Dermis microvascular lymphatic vessel endothelial cell (primary cell): ENCODE data around the gene EP400. TPM values are rescaled to one million over a fixed set of nuclear protein-coding genes. Genes with fewer than 3 reads are reported as not detected.
A peak's percentile ranks its signal among the peaks of the same experiment; 100 is the strongest.

ENCODE experiments used
- DNase-seq, 2 donors: peaks; one replicate each; pipeline versions ENCODE4 v3.0.0 to v3.0.0-alpha.2; 2010; ENCODE audit warnings: low read depth in 2 of 2
- total RNA-seq: library from RNA; depleted of rRNA; stranded (reverse); fragments of >200 nt; gene quantifications from 2 replicates; pipeline ENCODE4 v1.2.1, GENCODE V29; 2014

Gene EP400
- total RNA-seq, 1 donor from 2014 or later: 5.9 TPM

DNA sequence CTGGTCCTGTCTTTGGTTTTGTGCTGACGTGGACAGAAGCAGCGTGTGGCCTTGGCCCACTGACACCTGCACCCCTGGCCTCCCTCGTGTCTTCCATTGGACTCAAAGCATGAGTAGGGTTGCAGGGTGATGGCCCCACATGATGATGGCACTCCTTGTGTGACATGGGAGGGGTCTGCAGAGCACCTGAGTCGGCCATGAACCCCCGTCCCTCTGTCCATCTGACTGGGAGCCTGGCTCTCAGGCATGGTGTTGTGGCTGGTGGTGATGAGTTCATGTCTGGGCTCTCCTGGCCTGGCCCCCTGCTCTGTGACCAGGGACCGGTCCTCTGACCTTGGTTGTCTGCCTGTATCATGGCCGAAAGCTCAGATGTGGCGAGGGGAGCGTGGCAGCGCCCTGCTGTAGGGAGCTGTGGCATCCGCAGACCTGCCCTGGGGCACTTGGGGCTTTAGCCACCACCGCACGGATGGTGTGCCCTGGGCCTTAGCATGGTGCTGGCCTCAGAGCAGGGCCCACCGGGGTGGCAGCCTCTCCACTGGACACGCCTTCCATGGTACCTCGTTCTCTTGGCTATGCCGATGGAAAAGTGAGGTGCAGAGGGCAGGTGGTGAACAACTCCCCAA, 38.6 kb upstream of the EP400 start:
- no peak for DNase-seq

DNA sequence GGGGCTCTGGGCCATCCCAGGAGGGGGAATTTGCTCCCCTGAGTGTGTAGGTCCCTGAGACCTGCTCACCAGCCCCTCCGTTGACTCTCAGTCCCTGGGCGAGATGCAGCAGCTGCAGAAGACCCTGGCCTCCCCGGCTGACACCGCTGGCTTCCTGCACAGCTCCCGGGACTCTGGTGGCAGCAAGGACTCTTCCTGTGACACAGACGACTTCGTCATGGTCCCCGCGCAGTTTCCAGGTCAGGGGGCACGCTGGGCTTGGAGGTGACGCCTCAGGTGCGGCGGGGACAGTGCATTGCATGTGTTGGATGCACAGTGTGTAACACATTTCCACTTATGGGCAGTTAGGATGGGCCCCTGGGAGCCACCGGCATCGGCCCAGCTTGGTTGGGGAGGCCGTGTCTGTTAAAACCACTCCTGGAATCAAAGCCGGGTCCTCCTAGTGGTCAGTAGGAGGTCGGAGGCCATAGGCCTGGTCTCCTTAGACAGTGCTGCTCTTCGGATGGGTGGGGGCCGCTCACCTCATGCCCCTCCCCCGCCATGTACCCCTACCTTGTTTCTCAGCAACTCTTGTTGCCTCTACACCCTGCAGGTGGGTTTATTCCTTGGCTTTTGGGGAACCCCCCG, 37.8 kb upstream of the EP400 start:
- DNase-seq: no peak

DNA sequence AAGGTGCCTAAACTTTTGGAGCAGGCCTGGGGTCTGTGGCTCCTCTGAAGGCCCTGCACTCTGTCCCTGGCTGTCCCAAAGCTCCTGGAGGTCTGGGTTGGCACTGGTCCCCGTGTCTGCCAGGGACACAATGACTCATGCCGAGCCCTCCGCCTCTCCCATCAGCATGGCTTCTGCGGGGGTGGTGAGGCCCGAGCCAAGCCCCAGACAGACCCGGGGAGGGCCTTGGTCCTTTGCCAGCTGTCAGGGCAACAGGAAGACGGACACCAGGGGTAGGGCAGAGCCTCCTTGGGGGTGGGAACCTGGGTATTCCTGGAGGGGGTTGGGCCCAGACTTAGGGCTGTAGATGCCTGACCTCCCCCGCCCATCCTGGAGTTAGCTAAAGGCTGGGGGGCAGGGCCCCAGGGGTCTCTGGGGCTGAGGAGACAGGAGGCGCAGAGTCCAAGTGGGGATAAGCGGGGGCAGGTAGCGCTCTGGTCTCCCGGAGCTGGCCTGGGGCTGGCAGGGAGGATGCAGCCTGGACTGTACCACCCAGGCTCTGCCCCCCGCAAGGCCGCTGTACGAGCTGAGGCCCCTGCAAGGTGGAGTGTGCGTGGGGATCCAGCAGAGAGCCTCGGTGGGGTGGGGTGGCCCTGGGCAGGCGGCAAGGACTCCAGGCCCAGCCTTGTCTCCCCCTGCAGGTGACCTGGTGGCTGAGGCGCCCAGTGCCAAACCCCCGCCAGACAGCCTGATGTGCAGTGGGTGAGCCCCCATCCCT, 37.0 kb upstream of the EP400 start:
- peak; percentile 72 to 91 for DNase-seq

DNA sequence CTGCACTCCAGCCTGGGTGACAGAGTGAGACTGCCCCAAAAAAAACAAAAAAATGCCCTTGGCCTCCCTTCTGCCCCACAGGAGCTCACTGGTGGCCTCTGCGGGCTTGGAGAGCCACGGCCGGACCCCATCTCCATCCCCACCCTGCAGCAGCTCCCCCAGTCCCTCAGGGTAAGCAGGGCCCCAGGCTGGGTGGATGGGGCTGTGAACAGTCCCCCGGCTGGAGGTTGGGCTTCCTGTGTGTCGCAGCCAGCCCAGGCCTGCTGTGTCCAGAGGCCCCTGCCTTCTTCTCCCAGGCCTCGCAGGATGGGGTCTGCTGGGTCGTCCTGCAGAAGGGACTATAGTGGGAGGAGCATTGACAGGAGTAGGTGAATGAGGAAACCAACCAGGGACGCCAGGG, 36.1 kb upstream of the EP400 start:
- no peak for DNase-seq

DNA sequence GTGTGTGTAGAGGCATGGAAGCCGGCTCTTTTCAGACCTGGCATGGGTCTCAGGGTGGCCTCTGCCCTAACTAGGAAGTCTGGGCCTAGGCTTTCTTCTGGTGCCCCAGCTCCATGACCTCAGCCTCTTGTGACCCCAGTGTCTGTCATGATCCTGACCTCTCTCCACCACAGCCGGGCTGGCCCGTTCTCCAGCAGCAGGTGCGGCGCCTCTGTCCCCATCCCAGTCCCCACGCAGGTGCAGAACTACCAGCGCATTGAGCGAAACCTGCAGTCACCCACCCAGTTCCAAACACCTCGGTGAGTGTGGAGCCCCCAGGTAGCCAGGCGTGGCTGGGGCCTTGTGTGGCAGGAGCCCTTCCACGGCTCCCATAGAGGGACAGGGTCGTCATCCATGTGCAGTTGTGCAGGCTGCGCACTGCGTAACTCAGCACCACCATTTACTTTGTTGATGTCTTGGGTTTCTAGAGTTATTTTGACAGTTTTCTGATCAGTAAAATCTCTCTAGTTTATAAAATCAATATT, 35.5 kb upstream of the EP400 start:
- no peak for DNase-seq

DNA sequence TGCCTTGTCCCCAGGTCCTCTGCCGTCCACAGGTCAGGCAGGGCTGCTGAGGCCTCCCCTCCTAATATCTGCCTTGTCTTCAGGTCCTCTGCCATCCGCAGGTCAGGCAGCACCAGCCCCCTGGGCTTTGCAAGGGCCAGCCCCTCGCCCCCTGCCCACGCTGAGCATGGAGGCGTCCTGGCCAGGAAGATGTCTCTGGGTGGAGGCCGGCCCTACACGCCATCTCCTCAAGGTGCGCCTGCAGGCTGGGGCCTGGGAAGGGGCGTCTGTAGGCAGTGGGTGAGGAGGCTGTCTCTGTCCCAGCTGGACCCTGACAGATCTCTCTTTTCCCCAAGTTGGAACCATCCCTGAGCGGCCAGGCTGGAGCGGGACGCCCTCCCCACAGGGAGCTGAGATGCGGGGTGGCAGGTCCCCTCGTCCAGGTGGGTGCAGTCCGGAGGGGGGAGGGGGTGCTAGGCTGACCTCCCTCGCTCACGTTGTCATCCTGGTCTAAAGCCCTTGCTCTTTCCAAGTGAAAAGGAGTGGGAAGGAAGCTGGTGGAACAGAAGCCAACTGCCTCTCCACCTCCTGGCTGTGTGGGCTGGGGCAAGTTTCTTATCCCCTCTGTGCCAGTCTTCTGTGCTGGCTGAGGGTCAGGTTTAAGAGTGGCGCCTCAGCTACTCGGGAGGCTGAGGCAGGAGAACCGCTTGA, 34.6 kb upstream of the EP400 start:
- no peak for DNase-seq

DNA sequence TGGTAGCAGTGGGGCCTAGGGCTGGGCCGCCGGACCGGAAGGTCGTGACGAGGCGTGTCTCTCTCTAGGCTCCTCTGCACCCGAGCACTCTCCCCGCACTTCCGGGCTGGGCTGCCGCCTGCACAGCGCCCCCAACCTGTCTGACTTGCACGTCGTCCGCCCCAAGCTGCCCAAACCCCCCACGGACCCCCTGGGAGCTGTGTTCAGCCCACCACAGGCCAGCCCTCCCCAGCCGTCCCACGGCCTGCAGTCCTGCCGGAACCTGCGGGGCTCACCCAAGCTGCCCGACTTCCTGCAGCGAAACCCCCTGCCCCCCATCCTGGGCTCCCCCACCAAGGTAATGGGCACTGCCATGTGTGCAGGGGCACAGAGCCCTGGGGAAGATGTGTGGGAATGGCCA, 33.9 kb upstream of the EP400 start:
- DNase-seq: no peak

DNA sequence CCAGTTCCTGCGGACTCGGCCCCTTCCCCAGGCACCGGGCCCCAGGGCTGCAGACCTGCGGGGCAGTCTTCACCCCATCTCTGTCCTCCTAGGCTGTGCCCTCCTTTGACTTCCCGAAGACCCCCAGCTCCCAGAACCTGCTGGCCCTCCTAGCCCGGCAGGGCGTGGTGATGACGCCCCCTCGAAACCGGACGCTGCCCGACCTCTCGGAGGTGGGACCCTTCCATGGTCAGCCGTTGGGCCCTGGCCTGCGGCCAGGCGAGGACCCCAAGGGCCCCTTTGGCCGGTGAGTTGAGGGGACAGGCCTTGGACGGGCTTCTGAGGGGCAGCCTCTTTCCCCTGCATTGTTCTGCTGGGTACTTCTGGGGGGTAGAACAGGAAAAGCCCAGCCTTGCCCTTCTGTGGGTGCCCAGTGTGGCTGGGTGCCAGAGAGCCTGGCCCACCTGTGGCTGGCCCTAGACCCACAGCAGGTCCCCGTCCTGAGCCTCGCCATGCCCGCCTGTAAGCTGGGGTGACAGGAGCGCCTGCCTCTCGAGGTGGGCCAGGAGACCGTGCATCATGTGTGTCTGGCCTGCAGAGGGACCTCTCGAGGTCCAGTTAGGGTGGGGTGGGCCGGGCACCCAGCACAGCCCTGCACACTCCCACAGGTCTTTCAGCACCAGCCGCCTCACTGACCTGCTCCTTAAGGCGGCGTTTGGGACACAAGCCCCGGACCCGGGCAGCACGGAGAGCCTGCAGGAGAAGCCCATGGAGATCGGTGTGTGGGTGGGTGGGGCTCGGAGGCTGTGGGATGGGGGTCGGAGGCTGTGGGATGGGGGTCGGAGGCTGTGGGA, 33.2 kb upstream of the EP400 start:
- DNase-seq: no peak

DNA sequence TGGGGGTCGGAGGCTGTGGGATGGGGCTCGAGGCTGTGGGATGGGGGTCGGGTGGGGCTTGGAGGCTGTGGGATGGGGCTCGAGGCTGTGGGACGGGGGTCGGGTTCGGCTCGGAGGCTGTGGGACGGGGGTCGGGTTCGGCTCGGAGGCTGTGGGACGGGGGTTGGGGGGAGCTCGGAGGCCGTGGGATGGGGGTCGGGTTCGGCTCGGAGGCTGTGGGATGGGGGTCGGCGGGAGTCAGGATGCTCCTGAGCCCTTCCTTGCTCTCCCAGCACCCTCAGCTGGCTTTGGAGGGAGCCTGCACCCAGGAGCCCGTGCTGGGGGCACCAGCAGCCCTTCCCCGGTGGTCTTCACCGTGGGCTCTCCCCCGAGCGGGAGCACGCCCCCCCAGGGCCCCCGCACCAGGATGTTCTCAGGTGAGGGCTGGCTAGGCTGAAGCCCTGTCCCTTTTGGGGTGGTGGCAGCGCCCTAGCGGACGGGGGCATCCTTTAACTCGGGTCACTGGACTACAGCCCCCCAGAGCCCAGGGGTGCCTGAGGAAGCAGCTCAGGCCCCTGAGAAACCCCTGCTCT, 32.5 kb upstream of the EP400 start:
- DNase-seq: no peak

DNA sequence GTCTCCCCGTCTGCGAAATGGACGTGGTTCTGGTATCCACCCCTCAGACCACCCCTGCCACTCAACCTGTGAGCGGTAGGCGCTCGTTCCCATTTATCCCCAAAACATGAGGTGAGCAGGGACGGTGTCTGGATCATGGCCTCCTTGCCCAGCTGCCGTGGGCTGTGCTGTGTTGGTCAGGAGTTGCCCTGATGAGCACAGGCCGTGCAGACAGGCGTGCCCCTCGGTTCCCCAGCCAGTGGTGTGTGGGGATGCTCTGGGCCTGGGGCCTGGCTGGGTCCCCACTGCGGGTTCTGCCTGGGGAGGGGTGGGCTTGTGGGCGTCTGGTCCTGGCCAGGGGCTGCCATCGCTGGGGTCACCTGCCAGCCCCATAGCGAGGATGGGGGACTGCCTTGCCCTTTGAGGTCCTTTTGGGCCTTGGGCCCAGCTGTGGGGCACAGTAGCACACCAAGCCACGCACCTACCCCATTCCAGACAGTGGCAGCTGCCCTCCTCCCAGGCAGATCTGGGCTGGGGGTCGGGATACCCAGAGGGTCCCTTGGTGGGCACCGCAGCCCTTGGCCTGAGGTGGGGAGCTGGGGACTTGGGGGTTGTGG, 31.9 kb upstream of the EP400 start:
- no peak for DNase-seq

DNA sequence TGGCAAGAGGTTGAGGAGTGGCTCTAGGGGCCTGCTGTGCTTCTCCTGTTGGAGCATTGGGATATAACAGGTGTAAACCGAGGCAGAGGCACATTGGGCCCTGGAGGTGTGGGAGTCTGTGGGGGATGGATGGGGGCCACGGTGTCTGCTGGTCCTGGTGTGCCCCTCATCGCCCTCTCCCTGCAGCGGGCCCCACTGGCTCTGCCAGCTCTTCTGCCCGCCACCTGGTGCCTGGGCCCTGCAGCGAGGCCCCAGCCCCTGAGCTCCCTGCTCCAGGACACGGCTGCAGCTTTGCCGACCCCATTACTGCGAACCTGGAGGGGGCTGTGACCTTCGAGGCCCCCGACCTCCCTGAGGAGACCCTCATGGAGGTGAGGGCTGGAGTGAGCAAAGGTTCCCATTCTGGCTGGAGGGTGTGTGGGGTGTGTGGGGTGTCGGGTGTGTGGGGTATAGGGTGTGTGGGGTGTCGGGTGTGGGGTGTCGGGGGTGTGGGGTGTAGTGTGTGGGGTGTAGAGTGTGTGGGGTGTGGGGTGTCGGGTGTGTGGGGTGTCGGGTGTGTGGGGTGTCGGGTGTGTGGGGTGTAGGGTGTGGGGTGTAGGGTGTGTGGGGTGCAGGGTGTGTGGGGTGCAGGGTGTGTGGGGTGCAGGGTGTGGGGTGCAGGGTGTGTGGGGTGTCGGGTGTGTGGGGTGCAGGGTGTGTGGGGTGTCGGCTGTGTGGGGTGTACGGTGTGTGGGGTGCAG, 31.3 kb upstream of the EP400 start:
- DNase-seq: no peak

DNA sequence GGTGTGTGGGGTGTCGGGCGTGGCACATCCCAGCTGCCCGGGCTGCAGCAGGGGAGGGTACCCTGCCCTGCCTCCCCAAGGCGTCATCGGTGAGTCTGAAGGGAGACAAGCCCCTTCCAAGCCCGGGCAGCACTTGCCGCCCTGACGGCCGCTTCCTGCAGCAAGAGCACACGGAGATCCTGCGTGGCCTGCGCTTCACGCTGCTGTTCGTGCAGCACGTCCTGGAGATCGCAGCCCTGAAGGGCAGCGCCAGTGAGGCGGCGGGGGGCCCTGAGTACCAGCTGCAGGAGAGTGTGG, 30.7 kb upstream of the EP400 start:
- no peak for DNase-seq

DNA sequence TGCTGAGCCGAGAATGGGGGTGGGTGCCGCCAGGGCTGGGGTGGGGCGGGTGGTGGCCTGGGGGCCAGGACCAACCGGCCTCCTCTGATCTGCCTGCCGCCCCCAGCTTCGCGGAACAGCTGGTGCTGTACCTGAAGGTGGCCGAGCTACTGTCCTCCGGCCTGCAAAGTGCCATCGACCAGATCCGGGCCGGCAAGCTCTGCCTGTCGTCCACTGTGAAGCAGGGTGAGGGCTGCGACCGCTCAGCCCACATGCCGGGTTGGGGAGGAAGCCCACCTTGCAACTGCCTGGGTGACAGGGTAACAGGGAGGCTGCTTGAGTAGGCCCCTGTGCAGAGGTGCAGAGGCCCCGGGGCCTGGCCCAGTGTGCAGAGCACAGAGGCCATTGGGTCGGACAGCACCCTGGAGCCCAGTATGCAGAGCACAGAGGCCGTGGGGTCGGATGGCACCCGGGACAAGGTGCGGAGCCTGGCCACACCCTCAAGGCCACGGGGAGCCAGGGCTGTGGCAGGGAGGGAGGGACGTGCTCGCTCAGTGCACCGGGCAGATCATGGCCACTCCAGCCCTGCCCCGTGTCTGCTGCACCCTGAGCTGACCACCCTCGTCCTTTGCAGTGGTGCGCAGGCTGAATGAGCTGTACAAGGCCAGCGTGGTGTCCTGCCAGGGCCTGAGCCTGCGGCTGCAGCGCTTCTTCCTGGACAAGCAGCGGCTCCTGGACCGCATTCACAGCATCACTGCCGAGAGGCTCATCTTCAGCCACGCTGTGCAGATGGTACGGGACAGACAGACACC, 30.2 kb upstream of the EP400 start:
- DNase-seq: no peak

DNA sequence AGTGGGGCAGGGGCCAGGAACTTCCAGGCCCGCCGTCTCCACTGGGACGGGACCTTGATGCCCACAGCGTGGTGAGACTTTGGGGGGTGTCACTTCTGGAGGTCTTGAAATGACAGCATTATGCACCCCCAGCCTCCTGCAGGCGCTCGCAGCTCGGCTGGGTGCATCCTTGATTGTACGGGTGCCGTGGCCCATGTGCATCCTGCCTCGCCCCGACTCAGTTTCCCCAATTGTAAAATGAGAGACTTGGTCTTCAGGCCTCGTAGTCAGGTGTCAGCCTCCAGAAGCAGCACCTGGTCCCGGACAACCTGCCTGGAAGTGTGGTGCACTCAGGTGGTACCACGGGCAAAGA, 29.6 kb upstream of the EP400 start:
- no peak for DNase-seq

DNA sequence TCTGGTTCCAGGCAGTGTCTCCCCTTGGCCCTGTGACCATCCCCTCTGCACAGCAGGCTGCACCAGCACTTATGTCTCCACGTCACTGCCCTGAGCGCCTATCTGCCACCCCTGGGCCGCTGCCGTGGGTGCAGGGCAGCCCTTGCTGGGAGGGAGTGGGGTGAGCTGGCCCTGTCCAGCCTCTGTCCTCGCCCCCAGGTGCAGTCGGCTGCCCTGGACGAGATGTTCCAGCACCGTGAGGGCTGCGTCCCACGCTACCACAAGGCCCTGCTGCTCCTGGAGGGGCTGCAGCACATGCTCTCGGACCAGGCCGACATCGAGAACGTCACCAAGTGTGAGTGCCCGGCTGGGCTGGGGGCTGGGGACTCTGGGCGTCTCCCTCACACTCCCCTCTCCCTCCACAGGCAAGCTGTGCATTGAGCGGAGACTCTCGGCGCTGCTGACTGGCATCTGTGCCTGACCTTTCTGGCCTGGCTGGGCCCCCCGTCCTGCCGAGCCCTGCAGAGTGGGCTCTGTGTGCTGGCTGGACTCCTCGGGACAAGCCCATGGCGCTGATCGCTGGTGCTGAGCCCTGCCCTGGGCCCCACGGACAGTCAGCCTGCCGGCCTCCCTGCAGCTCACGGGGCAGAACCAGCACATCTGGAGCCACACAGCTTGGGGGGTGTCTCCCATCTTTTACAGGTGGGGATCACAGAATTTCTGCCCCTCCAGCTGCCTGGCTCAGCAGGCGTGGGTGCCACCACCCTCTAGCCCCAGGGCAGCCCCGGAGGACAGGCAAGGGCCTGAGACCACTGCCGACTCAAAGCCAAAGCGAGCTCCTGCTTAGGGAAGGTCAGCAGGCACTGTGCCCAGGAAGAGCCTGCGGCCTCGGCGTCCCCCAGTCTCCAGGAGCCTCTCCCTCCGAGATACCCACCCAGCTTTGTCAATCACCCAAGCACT, 28.6 kb upstream of the EP400 start:
- no peak for DNase-seq

DNA sequence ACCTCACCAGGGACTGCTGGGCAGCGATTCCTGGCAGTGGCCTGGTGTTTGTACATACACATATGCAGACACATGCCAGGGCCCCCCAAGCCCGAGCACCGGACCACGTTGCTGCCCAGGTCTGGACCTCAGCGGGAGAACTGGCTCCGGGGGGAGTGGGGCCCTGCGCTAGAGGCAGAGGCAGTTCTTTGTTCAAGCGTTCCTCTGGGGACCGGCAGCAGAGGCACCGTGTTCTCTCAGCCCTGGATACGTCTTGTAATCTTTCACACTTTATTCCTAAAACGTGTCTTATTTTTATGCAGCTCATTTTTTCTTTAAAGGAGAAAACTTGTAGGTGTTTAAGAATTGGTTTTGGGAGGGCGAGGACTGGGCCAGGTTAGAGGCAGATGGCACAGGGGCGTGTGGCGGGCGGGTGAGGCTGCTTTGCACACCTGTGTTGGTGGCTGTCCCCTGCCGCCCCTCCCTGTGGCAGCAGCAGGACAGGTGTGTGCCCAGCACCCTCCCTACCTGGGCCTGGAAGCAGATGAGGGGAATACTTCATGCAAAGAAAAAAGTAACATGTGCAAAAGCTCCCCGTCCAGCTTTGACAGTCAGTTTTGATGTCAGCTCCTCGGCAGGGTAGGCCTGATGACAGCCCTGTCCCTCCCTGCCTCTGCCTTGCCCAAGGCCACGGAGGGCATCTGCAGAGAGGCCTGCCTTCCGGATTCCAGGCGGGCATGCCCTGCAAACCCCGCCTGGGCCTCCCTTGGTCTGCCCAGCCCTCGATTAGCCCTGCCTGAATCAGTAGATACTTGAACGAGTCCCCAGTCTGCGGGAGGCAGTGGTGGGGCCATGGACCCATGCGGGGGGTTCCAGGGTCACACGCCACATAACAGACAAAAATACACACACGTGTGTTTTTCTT, 27.6 kb upstream of the EP400 start:
- DNase-seq: no peak

DNA sequence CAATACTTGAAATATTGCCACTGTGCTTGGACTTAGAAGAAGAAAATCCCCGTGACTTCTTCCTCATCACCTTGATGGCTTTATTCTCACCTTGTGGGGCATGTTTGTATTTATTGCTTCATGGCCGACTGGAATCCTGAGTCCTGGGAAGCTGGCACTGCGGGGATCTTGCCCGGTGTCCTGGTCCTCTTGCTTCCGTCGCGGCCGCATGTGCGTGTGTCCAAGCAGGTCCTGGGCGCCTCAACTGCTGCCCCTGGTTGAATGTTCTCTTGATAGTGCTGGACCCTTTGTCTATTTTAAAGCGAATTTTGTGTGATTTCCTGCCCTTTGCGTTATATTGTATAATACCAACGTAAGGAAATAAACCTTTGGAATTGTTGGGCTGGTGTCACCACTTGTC, 27.0 kb upstream of the EP400 start:
- DNase-seq: no peak
